GM10847 (cell line): Measurements from ENCODE around the gene GALM.

ENCODE experiments used
- POLR2A ChIP-seq: IDR thresholded peaks from 2 replicates; pipeline ENCODE4 v1.6.1; 2011; ENCODE audit not compliant: insufficient read length; ENCODE audit errors: extremely low read depth

Gene GALM

DNA sequence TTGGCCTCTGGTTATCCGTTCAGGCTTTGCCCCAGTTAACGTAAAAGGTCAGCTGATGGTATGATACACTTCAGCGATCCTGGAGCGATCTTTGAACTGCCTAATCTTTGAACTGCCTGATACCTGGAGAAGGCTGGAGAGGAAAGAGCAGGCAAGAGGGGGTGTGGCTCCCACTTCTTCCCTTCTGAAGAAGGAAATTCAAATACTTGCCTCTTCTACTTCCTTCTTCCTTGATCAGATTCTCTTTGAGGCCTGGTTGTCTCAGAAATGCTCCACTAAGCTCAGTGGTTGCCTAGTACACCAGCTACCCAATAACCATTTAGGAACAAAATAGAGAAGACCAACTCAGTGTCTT lies 619 bp downstream of the GALM start:
- no peak for TF ChIP-seq POLR2A

DNA sequence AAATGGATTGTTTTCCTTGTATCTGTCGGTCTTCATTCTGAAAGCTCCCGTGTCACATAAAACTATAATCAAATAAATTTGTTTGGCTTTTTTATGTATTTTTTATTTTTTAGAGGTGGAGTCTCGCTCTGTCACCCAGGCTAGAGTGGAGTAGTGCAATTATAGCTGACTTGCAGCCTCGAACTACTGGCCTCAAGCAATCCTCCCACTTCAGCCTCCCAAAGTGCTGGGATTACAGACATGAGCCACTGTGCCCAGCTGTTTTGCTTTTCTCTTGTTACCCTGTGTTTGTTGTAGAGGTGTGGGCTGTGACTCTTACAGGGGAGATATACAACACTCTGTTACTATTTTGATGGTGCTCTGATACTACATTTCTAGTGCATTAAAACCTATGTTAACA lies 2.2 kb downstream of the GALM start:
- no peak for TF ChIP-seq POLR2A

DNA sequence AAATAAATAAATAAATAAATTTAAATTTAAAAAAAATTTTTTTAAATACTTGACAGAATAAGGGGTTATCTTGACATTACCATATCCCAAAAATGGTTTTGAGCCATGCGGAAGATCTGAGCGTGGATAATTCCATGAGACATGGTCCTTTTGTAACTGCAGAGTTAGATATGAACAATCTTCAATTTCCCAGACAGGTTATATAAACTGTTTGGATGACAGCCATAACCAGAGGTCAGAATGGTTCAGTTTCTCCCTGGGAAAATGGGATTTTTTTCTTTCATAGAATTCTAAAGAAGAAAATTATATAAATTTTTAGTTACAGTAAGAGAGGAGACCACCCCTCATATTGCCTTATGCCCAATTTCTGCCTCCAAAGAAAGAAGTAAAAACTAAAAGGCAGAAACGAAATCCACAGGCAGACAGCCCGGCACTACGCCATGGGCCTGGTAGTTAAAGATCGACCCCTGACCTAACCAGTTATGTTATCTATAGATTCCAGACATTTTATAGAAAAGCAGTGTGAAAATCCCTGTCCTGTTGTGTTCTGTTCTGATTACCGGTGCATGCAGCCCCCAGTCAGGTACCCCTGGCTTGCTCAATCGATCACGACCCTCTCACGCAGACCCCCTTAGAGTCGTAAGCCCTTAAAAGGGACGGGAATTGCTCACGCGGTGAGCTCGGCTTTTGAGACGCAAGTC lies 3.0 kb downstream of the GALM start:
- no peak for TF ChIP-seq POLR2A

DNA sequence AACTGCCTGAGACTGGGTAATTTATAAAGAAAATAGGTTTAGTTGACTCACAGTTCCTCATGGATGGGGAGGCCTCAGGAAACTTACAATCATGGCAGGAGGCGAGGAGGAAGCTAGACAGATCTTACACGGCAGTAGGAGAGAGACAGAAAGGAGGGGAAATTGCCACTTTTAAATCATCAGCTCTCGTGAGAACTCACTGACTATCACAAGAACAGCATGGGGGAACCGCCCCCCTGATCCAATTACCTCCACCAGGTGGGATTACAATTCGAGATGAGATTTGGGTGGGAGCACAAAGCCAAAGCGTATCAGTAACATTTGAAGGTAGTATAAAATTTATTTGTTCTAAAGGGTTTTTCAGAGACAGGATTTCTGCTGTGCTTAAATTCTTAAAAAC lies 5.4 kb downstream of the GALM start:
- TF ChIP-seq POLR2A, result no peak

DNA sequence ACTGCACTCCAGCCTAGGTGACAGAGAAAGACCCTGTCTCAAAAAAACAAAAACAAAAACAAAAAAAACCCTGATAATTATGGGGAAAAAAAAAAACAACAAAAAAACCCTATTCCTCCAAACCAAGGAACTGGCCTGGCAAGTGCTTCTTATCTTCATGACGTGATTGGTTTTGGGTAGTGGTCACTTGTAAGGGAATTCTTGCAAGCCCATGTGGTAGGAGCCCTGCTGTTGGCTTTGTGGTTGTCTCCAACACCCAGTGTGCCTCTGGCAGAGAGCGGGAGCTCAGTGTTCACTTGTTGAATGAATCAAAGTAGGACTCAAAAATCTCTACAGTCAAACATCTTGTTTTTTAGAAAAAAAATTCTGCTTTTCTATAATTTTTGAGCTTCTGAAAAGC lies 6.0 kb downstream of the GALM start:
- no peak for TF ChIP-seq POLR2A

DNA sequence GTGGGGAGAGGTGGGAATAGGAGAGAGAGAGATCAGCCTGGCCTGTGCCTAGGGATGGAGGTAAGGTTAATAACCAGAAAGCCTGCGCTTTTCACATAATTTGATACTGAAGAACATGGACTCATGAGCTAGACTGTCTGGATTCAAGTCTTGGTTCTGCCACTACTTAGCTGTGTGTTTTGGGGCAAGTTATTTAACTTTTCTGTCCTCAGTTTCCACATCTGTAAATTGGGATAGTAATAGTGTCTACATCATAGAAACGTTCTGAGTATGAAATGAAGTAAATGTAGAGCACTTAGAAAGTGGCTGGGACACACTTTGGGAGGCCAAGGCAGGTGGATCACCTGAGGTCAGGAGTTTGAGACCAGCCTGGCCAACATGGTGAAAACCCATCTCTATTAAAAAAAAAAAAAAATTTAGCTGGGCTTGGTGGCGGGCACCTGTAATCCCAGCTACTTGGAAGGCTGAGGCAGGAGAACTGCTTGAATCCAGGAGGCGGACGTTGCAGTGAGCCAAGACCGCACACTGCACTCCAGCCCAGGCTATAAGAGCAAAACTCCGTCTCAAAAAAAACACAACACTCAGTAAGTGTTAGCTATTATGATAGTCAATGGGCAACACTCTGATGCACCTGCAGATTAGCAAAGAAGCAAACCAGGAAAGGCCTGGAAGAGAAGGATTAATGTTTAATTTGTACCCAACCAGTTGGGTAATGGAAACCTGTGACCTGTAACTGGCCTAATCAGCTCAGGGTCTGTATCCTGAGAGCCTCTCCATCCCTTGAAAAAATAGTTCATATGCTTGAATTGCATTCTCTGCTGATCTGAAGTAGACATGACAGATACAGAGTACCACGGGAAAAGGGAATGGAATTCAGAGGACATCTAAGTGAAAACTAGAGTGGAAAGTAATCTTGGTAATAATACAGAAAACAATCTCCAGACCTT lies 6.8 kb downstream of the GALM start:
- no peak for TF ChIP-seq POLR2A

DNA sequence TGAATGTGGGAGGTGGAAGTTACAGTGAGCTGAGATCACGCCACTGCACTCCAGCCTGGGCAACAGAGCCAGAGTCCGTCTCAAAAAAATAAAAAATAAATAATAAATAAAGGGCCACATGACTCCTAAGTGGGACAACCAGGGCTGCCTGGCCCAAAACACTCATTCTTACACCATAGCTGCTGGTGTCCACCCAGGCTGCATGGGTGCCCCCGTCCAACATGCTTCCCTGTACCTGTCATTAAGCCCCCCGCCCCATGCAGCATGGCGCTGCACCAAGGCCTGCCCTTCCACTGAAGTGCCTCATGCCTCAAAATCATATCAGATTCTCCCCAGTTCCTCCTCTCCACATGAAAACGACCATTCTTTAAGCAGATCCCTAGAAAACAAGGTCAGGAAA lies 10.8 kb downstream of the GALM start:
- TF ChIP-seq POLR2A, result no peak

DNA sequence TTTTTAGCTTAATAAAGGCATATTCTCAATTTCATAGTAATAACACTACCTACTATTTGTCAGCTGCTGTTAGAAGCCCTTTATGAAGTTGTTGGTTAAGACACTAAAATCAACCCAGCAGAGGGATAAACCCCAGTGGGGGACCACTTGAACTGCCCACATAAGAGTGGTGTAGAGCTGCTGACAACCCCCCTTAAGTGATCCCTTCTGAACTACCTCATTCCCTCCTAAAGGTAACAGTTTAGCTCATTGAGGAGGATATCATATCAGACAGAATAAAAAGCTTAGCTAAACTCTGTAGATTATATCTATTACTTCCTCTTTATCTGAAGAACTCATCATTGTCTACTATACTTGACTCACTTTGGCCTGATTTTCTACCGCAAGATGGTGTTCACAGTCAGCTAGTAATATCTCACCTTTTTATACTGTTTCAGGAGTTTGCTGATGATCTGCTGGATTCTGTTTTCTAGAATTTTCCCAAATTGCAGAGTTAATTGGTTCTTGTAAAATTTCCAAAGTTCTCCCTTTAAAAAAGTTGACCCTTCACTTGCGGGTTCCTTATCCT lies 16.2 kb downstream of the GALM start:
- TF ChIP-seq POLR2A, result no peak

DNA sequence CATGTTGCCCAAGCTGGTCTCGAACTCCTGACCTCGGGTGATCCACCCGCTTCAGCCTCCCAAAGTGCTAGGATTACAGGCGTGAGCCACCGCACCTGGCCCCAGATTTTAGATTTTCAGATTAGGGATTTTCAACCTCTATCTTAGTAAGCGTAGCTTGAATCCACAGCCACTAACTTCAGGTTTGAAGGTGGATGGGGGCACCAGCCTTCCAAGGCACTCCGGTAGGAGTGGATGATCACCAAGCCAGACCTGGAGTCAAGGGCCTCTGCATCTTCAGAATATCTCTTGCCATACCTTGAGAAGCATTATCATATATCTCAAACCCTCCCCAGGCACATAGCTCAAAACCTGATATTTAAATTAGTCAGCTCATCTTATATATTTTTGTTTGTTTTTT lies 17.9 kb downstream of the GALM start:
- no peak for TF ChIP-seq POLR2A

DNA sequence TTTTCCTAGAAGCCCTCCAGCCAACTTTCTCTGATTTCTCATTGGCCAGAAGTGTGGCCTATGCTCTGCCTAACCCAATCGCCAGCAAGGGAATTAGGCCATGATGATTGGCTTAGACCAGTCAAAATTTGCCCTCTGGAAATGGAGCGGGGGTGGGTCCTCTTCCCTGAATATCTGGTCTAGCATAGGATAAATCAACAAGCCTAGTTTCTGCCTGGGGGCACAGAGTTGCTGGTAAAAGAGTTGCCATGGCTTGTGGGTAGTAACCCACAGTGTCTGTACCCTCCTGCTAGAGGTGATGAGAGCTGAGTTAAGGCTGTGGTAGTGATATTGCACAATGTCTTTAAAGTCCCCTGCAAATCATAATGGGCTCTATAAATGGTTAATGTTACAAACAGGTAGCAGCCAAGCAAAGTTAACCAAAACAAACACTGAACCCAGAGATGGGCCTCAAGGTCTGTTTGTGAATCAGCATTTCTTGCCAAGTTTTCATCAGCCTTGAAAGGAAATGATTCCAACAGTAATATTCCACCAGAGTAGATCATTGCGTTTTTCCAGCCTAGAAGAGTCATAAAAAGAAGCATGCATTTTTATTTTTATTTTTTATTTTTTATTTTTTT lies 19.3 kb downstream of the GALM start:
- TF ChIP-seq POLR2A, result no peak

DNA sequence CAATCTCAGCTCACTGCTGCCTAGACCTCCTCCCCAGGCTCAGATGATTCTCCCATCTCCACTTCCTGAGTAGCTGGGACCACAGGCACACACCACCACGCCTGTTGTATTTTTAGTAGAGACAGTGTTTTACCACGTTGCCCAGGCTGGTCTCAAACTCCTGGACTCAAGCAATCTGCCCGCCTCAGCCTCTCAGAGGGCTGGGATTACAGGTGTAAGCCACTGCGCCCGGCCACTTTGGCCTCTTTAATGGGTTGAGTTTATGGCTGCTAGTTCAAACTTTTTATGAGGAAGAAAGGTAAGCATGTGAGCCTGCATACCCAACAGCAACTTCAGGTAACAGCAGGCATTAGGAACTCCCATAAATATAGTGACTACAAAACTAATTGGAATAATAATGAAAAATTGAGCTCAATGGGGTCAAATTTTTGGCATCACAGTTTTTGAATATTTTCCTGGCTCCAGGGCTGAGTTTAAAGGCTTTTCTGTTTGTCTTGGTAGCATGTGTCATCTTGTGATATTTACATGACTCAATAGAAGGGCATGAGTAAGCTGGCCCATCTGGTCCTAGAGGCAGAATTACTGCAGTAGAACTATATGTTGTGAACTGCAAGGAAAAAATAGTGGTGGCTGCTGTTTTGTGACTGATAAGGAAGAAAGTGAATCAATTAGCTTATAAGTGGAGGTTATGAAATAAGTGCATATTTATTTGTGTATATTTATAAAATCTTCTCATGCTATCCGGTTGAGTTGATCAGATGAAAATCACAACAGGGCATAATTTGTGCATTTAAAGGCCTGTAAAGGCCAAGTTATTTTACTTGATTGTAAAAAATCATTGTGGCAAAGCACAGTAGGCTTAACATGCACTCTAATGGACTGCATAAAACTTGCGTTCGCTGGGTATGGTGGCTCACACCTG lies 24.8 kb downstream of the GALM start:
- no peak for TF ChIP-seq POLR2A

DNA sequence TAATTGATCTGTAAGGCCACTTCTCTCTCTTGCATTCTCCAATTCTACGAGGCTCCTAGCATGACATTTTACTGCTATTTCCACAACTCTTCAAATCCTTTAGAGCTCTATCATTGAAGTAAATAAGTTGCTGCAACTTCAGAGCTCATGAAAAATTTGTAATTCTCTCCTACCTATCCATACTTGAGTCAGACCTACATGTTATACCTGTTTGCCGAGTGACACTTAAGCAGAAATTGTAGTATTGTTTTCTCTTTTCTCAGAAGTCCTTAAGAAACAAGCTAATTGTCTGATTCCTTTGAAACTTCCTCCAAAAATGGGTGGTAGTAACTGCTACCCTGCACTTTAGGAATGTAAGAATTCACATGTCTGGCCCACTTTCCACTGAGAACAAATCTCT lies 26.1 kb downstream of the GALM start:
- no peak for TF ChIP-seq POLR2A

DNA sequence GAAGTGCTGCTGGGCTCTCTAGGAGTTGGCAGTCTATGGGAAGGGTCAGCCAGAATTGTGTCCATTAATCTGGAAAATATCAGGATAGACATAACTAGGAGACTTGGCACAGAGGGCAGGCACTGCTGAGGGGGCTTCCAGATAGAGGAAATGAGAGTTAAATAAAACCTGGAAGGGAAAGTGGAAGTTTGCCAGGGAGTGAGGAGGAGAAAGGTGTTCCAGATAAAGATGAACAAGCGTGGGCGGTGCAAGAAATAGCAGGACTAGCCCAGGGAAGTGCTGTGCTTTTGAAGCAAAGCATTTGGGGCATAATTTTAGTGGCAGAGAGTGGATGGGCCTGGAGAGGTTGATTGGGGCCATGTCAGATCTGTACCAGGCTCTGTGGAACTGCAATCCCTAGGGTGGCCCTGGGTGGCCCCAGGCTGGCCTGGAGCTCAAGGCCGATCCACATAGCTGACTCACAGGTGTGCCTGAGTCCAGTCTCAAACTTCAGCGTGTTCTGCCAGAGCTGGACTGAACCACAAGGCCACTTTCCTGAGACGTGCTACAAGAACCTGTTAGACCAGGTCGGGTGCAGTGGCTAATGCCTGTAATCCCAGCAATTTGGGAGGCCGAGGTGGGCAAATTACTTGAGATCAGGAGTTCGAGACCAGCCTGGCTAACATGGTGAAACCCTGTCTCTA lies 26.9 kb downstream of the GALM start:
- no peak for TF ChIP-seq POLR2A
